Breast epithelium (tissue), 4 donors: ENCODE results near the gene SENP3. TPM values are rescaled to one million over a fixed set of nuclear protein-coding genes. Genes with fewer than 3 reads are reported as not detected.

Source experiments
- DNase-seq, 2 donors: peaks; one replicate each; pipeline ENCODE4 v3.0.0-alpha.2; 2019; ENCODE audit warnings: low spot score in 2 of 2
- H3K27ac ChIP-seq, 2 donors: fragments of 200-600 bp; sonication (generic) in 1 of 2; one replicate each; pipeline ENCODE4 v1.5.1; 2016 to 2019; ENCODE audit warnings: mild to moderate bottlenecking in 1 of 2
- H3K27me3 ChIP-seq, 2 donors: fragments of 200-600 bp; sonication (generic) in 1 of 2; one replicate each; pipeline versions ENCODE4 v1.5.1 to v1.6.0; 2017 to 2019; ENCODE audit warnings: control low read depth in 1 of 2, mild to moderate bottlenecking in 1 of 2
- H3K36me3 ChIP-seq: fragments of 200-600 bp; one replicate; pipeline ENCODE4 v1.5.1; 2019
- H3K4me1 ChIP-seq, 2 donors: fragments of 200-600 bp; sonication (generic); one replicate each; pipeline ENCODE4 v1.5.1; 2016 to 2019; ENCODE audit warnings: control low read depth in 1 of 2
- H3K4me3 ChIP-seq, 3 donors: fragments of 200-600 bp; sonication (generic); 1 replicate in 2 of 3; 2 replicates in 1 of 3; pipeline ENCODE4 v1.5.1; 2016 to 2019; ENCODE audit warnings: mild to moderate bottlenecking in 3 of 3, moderate library complexity in 2 of 3
- H3K9me3 ChIP-seq, 2 donors: fragments of 200-600 bp; sonication (generic) in 1 of 2; one replicate each; pipeline ENCODE4 v1.5.1; 2016 to 2019; ENCODE audit warnings: control low read depth in 1 of 2
- POLR2A ChIP-seq: fragments of 450-650 bp; IDR thresholded peaks from one replicate; pipeline ENCODE4 v1.6.1; 2016; ENCODE audit warnings: antibody characterized with exemption, mild to moderate bottlenecking, moderate library complexity
- POLR2AphosphoS5 ChIP-seq, 3 donors: sonication (generic); formaldehyde crosslinking; IDR thresholded peaks; one replicate each; pipeline ENCODE4 v1.6.1; 2017; ENCODE audit warnings: antibody characterized with exemption in 3 of 3
- intact Hi-C: fragments of 100-400 bp; cut with DNase I; formaldehyde crosslinking; loops from one replicate; pipeline ENCODE4 v1.15.1; 2023; ENCODE audit warnings: low total_unique reads
- total RNA-seq, 3 donors: library from RNA; depleted of rRNA; stranded (reverse); fragments of >200 nt; gene quantifications; one replicate each; pipeline ENCODE4 v1.1.0, GENCODE V29; 2016
- TF ChIP-seq, protein P1 (sequence below), 3 donors: fragments of 450-650 bp; IDR thresholded peaks; one replicate each; pipeline ENCODE4 v1.5.1; 2016 to 2017; ENCODE audit warnings: antibody characterized with exemption in 3 of 3, mild to moderate bottlenecking in 3 of 3, moderate library complexity in 3 of 3

The SENP3 gene
- total RNA-seq, 3 donors from 2014 or later = 59.5 to 65.2 (median 62.3) TPM

DNA sequence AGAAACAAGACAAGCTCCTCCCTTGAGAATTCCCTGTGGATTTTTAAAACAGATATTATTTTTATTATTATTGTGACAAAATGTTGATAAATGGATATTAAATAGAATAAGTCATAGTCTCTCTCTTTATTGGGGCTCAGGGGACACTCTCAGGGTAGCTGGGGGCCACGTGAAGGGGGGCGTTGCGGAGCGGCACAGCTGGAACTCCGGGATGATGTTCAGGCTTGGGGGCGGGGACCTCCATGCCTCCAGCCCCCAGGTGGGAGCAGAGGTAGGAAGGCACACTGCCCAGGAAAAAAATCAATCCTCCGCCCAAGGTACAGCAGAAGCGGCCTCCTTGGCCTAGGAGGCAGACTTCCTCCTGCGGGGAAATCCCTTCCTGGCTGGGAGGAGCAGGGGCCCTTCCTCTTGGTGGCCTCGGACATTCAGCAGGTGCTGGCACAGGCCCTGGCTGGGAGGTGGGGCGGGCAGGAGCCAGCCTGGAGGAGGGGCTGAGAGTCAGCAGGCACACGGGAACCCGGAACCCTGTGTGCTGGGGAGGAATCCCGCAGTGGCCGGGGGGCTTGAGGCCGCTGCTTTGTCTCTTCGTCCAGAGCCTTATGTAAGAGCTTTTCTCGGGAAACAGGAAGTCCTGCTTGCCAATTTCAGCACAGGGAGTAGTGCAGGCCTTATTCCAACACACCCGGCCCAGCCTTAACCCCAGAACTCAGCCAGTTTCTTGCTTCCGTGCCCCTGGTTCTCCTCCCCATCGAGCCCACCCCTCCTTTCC, 3.8 kb upstream of the SENP3 start:
- peak overlapping the region; percentile 81 to 90 (median 89) for H3K4me3 ChIP-seq
- no peaks in the 10 kb centered on the region for H3K9me3 ChIP-seq

DNA sequence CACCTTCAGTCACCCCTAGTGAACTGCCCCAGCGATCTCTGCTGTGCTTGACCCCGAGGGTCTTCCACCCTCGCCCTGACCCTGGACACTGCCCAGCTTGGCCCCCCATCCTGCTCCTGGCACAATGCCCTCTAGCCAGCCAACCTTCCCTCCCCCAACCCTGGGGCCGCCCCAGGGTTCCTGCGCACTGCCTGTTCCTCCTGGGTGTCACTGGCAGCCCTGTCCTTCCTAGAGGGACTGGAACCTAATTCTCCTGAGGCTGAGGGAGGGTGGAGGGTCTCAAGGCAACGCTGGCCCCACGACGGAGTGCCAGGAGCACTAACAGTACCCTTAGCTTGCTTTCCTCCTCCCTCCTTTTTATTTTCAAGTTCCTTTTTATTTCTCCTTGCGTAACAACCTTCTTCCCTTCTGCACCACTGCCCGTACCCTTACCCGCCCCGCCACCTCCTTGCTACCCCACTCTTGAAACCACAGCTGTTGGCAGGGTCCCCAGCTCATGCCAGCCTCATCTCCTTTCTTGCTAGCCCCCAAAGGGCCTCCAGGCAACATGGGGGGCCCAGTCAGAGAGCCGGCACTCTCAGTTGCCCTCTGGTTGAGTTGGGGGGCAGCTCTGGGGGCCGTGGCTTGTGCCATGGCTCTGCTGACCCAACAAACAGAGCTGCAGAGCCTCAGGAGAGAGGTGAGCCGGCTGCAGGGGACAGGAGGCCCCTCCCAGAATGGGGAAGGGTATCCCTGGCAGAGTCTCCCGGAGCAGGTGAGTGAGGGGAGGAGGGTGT, 3.0 kb upstream of the SENP3 start, which contains the start of gene TNFSF13:
Gene TNFSF13, plus strand, starts transcription at position 207 of the 776 bp plus-strand sequence. Its CDS starts 290 bp downstream, at position 497.
- intact Hi-C loops = loop anchor here (5.0 kb wide), 1 partner anchor 251 kb away; the partner anchor contains the start of gene EIF5A
- Histone ChIP-seq H3K4me3 (peak within 1 kb of the TSS; percentile 81 to 90 (median 89)), H3K36me3 (no peaks in the 10 kb centered on the region), H3K9me3 (no peaks in the 10 kb centered on the region), H3K4me1 (peaks cover 15 to 36% of the 10 kb centered on the region in 2 donors), H3K27me3 (no peaks in the 10 kb centered on the region), H3K27ac (peak within 1 kb of the TSS; percentile 98 to 99)
- peak in 1 of 2 donors; percentile 50 for DNase-seq
- TF ChIP-seq, protein P1, sequence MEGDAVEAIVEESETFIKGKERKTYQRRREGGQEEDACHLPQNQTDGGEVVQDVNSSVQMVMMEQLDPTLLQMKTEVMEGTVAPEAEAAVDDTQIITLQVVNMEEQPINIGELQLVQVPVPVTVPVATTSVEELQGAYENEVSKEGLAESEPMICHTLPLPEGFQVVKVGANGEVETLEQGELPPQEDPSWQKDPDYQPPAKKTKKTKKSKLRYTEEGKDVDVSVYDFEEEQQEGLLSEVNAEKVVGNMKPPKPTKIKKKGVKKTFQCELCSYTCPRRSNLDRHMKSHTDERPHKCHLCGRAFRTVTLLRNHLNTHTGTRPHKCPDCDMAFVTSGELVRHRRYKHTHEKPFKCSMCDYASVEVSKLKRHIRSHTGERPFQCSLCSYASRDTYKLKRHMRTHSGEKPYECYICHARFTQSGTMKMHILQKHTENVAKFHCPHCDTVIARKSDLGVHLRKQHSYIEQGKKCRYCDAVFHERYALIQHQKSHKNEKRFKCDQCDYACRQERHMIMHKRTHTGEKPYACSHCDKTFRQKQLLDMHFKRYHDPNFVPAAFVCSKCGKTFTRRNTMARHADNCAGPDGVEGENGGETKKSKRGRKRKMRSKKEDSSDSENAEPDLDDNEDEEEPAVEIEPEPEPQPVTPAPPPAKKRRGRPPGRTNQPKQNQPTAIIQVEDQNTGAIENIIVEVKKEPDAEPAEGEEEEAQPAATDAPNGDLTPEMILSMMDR (IDR thresholded peaks at IDR 0.05) = no peak
- no peak for TF ChIP-seq POLR2A
- TF ChIP-seq POLR2AphosphoS5 (IDR thresholded peaks at IDR 0.05) = no peak

More for the DNA sequence above, 3.8 kb upstream of the SENP3 start:
- Histone ChIP-seq H3K27ac (peak overlapping the region; percentile 98 to 99), H3K27me3 (no peaks in the 10 kb centered on the region), H3K4me1 (peaks cover 11 to 28% of the 10 kb centered on the region in 2 donors), H3K36me3 (no peaks in the 10 kb centered on the region)
- DNase-seq = peak; percentile 95 to 98
- TF ChIP-seq POLR2AphosphoS5 (IDR thresholded peaks at IDR 0.05) = peak; percentile 54 to 85 (median 75)
- no peak for TF ChIP-seq POLR2A
- TF ChIP-seq, protein P1 (IDR thresholded peaks at IDR 0.05) = no peak
- intact Hi-C loops = loop anchor here (5.0 kb wide), 1 partner anchor 251 kb away; the partner anchor contains the start of gene EIF5A

DNA sequence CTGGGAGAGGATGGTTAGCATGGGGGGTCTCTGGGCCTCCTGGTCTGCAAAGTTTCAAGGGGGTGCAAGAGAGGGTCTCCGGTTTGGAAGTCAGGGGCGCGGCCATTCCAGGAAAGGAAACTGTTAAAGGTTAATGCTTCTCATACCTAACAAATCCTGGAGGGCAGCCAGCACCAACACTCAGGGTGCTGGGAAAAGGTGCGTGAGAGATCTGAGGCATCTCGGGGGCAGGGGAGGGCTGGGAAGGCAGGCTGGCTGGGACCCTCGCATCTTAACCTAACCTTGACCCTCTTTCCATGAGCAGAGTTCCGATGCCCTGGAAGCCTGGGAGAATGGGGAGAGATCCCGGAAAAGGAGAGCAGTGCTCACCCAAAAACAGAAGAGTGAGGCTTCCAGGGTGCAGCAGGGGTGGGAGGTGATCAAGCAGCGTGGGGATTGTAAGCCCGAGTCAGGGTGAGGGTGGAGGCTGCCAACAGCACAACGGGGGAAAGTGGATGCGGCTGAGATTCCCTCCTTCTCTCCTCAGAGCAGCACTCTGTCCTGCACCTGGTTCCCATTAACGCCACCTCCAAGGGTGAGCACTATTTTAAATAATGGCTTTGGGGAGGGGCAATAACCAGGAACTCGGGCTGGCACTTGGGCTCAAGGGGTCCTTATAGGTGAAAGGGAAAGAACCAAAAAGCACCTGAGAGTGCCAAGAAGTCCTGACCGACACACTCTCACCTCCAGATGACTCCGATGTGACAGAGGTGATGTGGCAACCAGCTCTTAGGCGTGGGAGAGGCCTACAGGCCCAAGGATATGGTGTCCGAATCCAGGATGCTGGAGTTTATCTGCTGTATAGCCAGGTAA, 2.2 kb upstream of the SENP3 start:
- Histone ChIP-seq H3K4me1 (peaks cover 15 to 43% of the 10 kb centered on the region in 2 donors), H3K27me3 (no peaks in the 10 kb centered on the region), H3K27ac (peak overlapping the region; percentile 98 to 99), H3K36me3 (no peaks in the 10 kb centered on the region), H3K4me3 (peak overlapping the region; percentile 81 to 90 (median 89)), H3K9me3 (no peaks in the 10 kb centered on the region)
- TF ChIP-seq, protein P1 (IDR thresholded peaks at IDR 0.05) = no peak
- TF ChIP-seq POLR2AphosphoS5 (IDR thresholded peaks at IDR 0.05) (no peak), POLR2A (no peak)
- intact Hi-C loops = loop anchor here (5.0 to 10.0 kb wide), 2 partner anchors 45 to 252 kb away; partner anchors contain the start of gene EIF5A
- DNase-seq = peak in 1 of 2 donors; percentile 49

DNA sequence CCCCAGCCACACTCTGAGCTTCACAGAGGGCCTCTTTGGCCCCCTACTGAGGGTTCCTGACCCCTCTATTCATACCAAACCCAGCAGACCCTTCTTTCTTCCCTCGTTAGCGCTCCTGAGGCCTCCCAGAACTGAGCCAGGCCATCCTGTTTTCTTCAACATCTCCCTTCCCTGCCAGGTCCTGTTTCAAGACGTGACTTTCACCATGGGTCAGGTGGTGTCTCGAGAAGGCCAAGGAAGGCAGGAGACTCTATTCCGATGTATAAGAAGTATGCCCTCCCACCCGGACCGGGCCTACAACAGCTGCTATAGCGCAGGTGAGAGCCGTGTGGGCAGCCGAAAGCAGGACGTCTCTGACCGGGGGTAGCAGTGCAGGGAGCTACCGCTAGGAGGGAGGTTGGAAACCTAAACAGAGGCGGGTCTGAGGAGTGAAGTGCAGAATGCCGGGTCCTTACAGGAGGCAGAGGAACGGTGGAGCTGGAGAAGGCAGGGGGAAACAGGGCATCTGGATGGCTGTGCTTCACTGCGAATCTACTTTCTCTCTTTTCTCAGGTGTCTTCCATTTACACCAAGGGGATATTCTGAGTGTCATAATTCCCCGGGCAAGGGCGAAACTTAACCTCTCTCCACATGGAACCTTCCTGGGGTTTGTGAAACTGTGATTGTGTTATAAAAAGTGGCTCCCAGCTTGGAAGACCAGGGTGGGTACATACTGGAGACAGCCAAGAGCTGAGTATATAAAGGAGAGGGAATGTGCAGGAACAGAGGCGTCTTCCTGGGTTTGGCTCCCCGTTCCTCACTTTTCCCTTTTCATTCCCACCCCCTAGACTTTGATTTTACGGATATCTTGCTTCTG, 1.3 kb upstream of the SENP3 start:
- H3K36me3 ChIP-seq = no peaks in the 10 kb centered on the region
- intact Hi-C loops = loop anchor here (10.0 kb wide), 1 partner anchor 46 kb away; no protein-coding TSS in a partner anchor
- H3K4me3 ChIP-seq = peak overlapping the region; percentile 81 to 90 (median 89)
- H3K4me1 ChIP-seq = peaks cover 15 to 43% of the 10 kb centered on the region in 2 donors
- H3K27ac ChIP-seq = peak overlapping the region; percentile 98 to 99
- no peak for TF ChIP-seq POLR2A
- peak in 2 of 3 donors; percentile 9 to 20 for TF ChIP-seq POLR2AphosphoS5 (IDR thresholded peaks at IDR 0.05)
- TF ChIP-seq, protein P1 (IDR thresholded peaks at IDR 0.05) = peak; percentile 60 to 80 (median 75)
- peak; percentile 55 to 76 for DNase-seq
- no peaks in the 10 kb centered on the region for H3K27me3 ChIP-seq
- H3K9me3 ChIP-seq = no peaks in the 10 kb centered on the region
